Measurements from ENCODE around the gene MTHFD1.
"Not testable (repeated sequence)": the region's sequence is repeated elsewhere in the genome, so short reads cannot be mapped to it uniquely, and the experiment has no call there.

MTHFD1 gene

GRCh38 chr14:64388533-64389285 lies 556 bp downstream of the MTHFD1 start:
- H3K4me1 ChIP-seq (ENCODE audit: control insufficient read depth, insufficient read depth, low read length): peaks cover 41% of the 10 kb centered on the region
- peaks cover 16% of the 10 kb centered on the region for H3K36me3 ChIP-seq (ENCODE audit: control insufficient read depth, insufficient read depth, low read length, severe bottlenecking)
- no peaks in the 10 kb centered on the region for H3K27me3 ChIP-seq (replicated peaks; ENCODE audit: control insufficient read depth, insufficient read depth, low read length)
- no peaks in the 10 kb centered on the region for H3K9me3 ChIP-seq (ENCODE audit: control insufficient read depth, low read length)
- peak overlapping the region; percentile 91 for H3K4me3 ChIP-seq (ENCODE audit: low read length)
- peak overlapping the region; percentile 87 for H3K9ac ChIP-seq (ENCODE audit: low read length)
- peak; percentile 65 for DNase-seq (ENCODE audit: low read depth)

GRCh38 chr14:64391113-64391725 lies 3.1 kb downstream of the MTHFD1 start:
- H3K27me3 ChIP-seq (replicated peaks; ENCODE audit: control insufficient read depth, insufficient read depth, low read length): no peaks in the 10 kb centered on the region
- H3K4me3 ChIP-seq (ENCODE audit: low read length): no peak overlapping the region
- peaks cover 49% of the 10 kb centered on the region for H3K4me1 ChIP-seq (ENCODE audit: control insufficient read depth, insufficient read depth, low read length)
- H3K9ac ChIP-seq (ENCODE audit: low read length): no peak overlapping the region
- peaks cover 20% of the 10 kb centered on the region for H3K36me3 ChIP-seq (ENCODE audit: control insufficient read depth, insufficient read depth, low read length, severe bottlenecking)
- no peak for DNase-seq (ENCODE audit: low read depth)
- no peaks in the 10 kb centered on the region for H3K9me3 ChIP-seq (ENCODE audit: control insufficient read depth, low read length)

GRCh38 chr14:64391986-64392385 lies 3.8 kb downstream of the MTHFD1 start:
- H3K9ac ChIP-seq (ENCODE audit: low read length): no peak overlapping the region
- H3K4me3 ChIP-seq (ENCODE audit: low read length): peak overlapping the region; percentile 1
- H3K9me3 ChIP-seq (ENCODE audit: control insufficient read depth, low read length): no peaks in the 10 kb centered on the region
- peaks cover 49% of the 10 kb centered on the region for H3K4me1 ChIP-seq (ENCODE audit: control insufficient read depth, insufficient read depth, low read length)
- H3K36me3 ChIP-seq (ENCODE audit: control insufficient read depth, insufficient read depth, low read length, severe bottlenecking): peaks cover 20% of the 10 kb centered on the region
- no peaks in the 10 kb centered on the region for H3K27me3 ChIP-seq (replicated peaks; ENCODE audit: control insufficient read depth, insufficient read depth, low read length)
- no peak for DNase-seq (ENCODE audit: low read depth)

- not testable (repeated sequence) for H3K9ac ChIP-seq (ENCODE audit: low read length); H3K27me3 ChIP-seq (replicated peaks; ENCODE audit: control insufficient read depth, insufficient read depth, low read length); H3K4me3 ChIP-seq (ENCODE audit: low read length); DNase-seq (ENCODE audit: low read depth); H3K9me3 ChIP-seq (ENCODE audit: control insufficient read depth, low read length)
- Histone ChIP-seq H3K4me1 (ENCODE audit: control insufficient read depth, insufficient read depth, low read length) (peaks cover 44% of the 10 kb centered on the region), H3K36me3 (ENCODE audit: control insufficient read depth, insufficient read depth, low read length, severe bottlenecking) (peaks cover 20% of the 10 kb centered on the region)
These were observed 5.1 kb downstream of the MTHFD1 start for GRCh38 chr14:64393189-64393726.

GRCh38 chr14:64394423-64394822 lies 6.3 kb downstream of the MTHFD1 start:
- Histone ChIP-seq H3K9ac (ENCODE audit: low read length) (no peak overlapping the region), H3K4me1 (ENCODE audit: control insufficient read depth, insufficient read depth, low read length) (peaks cover 37% of the 10 kb centered on the region), H3K9me3 (ENCODE audit: control insufficient read depth, low read length) (no peaks in the 10 kb centered on the region), H3K4me3 (ENCODE audit: low read length) (no peak overlapping the region), H3K36me3 (ENCODE audit: control insufficient read depth, insufficient read depth, low read length, severe bottlenecking) (peaks cover 20% of the 10 kb centered on the region), H3K27me3 (replicated peaks; ENCODE audit: control insufficient read depth, insufficient read depth, low read length) (no peaks in the 10 kb centered on the region)
- no peak for DNase-seq (ENCODE audit: low read depth)

- Histone ChIP-seq H3K4me3 (ENCODE audit: low read length) (no peak overlapping the region), H3K27me3 (replicated peaks; ENCODE audit: control insufficient read depth, insufficient read depth, low read length) (no peaks in the 10 kb centered on the region), H3K36me3 (ENCODE audit: control insufficient read depth, insufficient read depth, low read length, severe bottlenecking) (peaks cover 20% of the 10 kb centered on the region), H3K9ac (ENCODE audit: low read length) (no peak overlapping the region), H3K9me3 (ENCODE audit: control insufficient read depth, low read length) (no peaks in the 10 kb centered on the region), H3K4me1 (ENCODE audit: control insufficient read depth, insufficient read depth, low read length) (peaks cover 31% of the 10 kb centered on the region)
- DNase-seq (ENCODE audit: low read depth): no peak
These were observed 7.0 kb downstream of the MTHFD1 start for GRCh38 chr14:64394977-64395633.

GRCh38 chr14:64400829-64401459 lies 12.8 kb downstream of the MTHFD1 start:
- peaks cover 27% of the 10 kb centered on the region for H3K36me3 ChIP-seq (ENCODE audit: control insufficient read depth, insufficient read depth, low read length, severe bottlenecking)
- no peaks in the 10 kb centered on the region for H3K9me3 ChIP-seq (ENCODE audit: control insufficient read depth, low read length)
- H3K4me3 ChIP-seq (ENCODE audit: low read length): no peak overlapping the region
- DNase-seq (ENCODE audit: low read depth): peak; percentile 70
- peak overlapping the region; percentile 54 for H3K9ac ChIP-seq (ENCODE audit: low read length)
- no peaks in the 10 kb centered on the region for H3K27me3 ChIP-seq (replicated peaks; ENCODE audit: control insufficient read depth, insufficient read depth, low read length)
- peaks cover 9% of the 10 kb centered on the region for H3K4me1 ChIP-seq (ENCODE audit: control insufficient read depth, insufficient read depth, low read length)

- peaks cover 27% of the 10 kb centered on the region for H3K36me3 ChIP-seq (ENCODE audit: control insufficient read depth, insufficient read depth, low read length, severe bottlenecking)
- H3K4me1 ChIP-seq (ENCODE audit: control insufficient read depth, insufficient read depth, low read length): peaks cover 9% of the 10 kb centered on the region
- H3K9ac ChIP-seq (ENCODE audit: low read length): peak overlapping the region; percentile 50
- DNase-seq (ENCODE audit: low read depth): no peak
- no peaks in the 10 kb centered on the region for H3K27me3 ChIP-seq (replicated peaks; ENCODE audit: control insufficient read depth, insufficient read depth, low read length)
- no peaks in the 10 kb centered on the region for H3K9me3 ChIP-seq (ENCODE audit: control insufficient read depth, low read length)
- H3K4me3 ChIP-seq (ENCODE audit: low read length): no peak overlapping the region
These were observed 13.8 kb downstream of the MTHFD1 start for GRCh38 chr14:64401949-64402348.

GRCh38 chr14:64405295-64405694 lies 17.1 kb downstream of the MTHFD1 start:
- no peak for DNase-seq (ENCODE audit: low read depth)
- peaks cover 16% of the 10 kb centered on the region for H3K4me1 ChIP-seq (ENCODE audit: control insufficient read depth, insufficient read depth, low read length)
- peaks cover 27% of the 10 kb centered on the region for H3K36me3 ChIP-seq (ENCODE audit: control insufficient read depth, insufficient read depth, low read length, severe bottlenecking)
- no peak overlapping the region for H3K4me3 ChIP-seq (ENCODE audit: low read length)
- H3K27me3 ChIP-seq (replicated peaks; ENCODE audit: control insufficient read depth, insufficient read depth, low read length): no peaks in the 10 kb centered on the region
- no peak overlapping the region for H3K9ac ChIP-seq (ENCODE audit: low read length)
- no peaks in the 10 kb centered on the region for H3K9me3 ChIP-seq (ENCODE audit: control insufficient read depth, low read length)

- peaks cover 9% of the 10 kb centered on the region for H3K4me1 ChIP-seq (ENCODE audit: control insufficient read depth, insufficient read depth, low read length)
- no peak overlapping the region for H3K9ac ChIP-seq (ENCODE audit: low read length)
- H3K9me3 ChIP-seq (ENCODE audit: control insufficient read depth, low read length): no peaks in the 10 kb centered on the region
- no peaks in the 10 kb centered on the region for H3K27me3 ChIP-seq (replicated peaks; ENCODE audit: control insufficient read depth, insufficient read depth, low read length)
- no peak overlapping the region for H3K4me3 ChIP-seq (ENCODE audit: low read length)
- H3K36me3 ChIP-seq (ENCODE audit: control insufficient read depth, insufficient read depth, low read length, severe bottlenecking): peaks cover 41% of the 10 kb centered on the region
- no peak for DNase-seq (ENCODE audit: low read depth)
These were observed 19.2 kb downstream of the MTHFD1 start for GRCh38 chr14:64407329-64407728.
